Smooth muscle cell (in vitro differentiated cells): Measurements from ENCODE around the gene EVC2. TPM values are rescaled to one million over a fixed set of nuclear protein-coding genes. Genes with fewer than 3 reads are reported as not detected.

Source experiments
- DNase-seq: peaks from one replicate; lab custom pipeline; 2025; ENCODE audit not compliant: unreplicated experiment; lab: John Stamatoyannopoulos, UW
- H2AFZ ChIP-seq: fragments of 200-600 bp; sonication (generic); 2 replicates; pipeline ENCODE4 v1.6.0; 2016; ENCODE audit warnings: antibody characterized with exemption, low read depth, mild to moderate bottlenecking
- H3F3A ChIP-seq: fragments of 200-600 bp; sonication (generic); 2 replicates; pipeline ENCODE4 v1.6.0; 2017; ENCODE audit warnings: antibody characterized with exemption, low read depth
- H3K27ac ChIP-seq: fragments of 200-600 bp; sonication (generic); 2 replicates; pipeline ENCODE4 v1.5.1; 2016; ENCODE audit warnings: low read depth, mild to moderate bottlenecking
- H3K27me3 ChIP-seq: fragments of 200-600 bp; sonication (generic); 2 replicates; pipeline ENCODE4 v1.6.1; 2016; ENCODE audit warnings: low read depth, mild to moderate bottlenecking
- H3K36me3 ChIP-seq: fragments of 200-600 bp; sonication (generic); 2 replicates; pipeline ENCODE4 v1.5.1; 2016; ENCODE audit warnings: low read depth
- H3K4me1 ChIP-seq: fragments of 200-600 bp; sonication (generic); 2 replicates; pipeline ENCODE4 v1.5.1; 2016; ENCODE audit warnings: low read depth
- H3K4me2 ChIP-seq: fragments of 200-600 bp; sonication (generic); 2 replicates; pipeline ENCODE4 v1.6.0; 2016; ENCODE audit warnings: mild to moderate bottlenecking
- H3K4me3 ChIP-seq: fragments of 200-600 bp; sonication (generic); 2 replicates; pipeline ENCODE4 v1.5.1; 2016; ENCODE audit warnings: mild to moderate bottlenecking
- H3K79me2 ChIP-seq: fragments of 200-600 bp; sonication (generic); 2 replicates; pipeline ENCODE4 v1.6.0; 2016; ENCODE audit warnings: low read depth, mild to moderate bottlenecking
- H3K9ac ChIP-seq: fragments of 200-600 bp; sonication (generic); 2 replicates; pipeline ENCODE4 v1.6.0; 2016; ENCODE audit warnings: low read depth
- H3K9me3 ChIP-seq: fragments of 200-600 bp; sonication (generic); replicated peaks from 2 replicates; pipeline ENCODE4 v1.5.1; 2016; ENCODE audit warnings: low read depth
- H4K20me1 ChIP-seq: fragments of 200-600 bp; sonication (generic); 2 replicates; pipeline ENCODE4 v1.6.0; 2016; ENCODE audit warnings: low read depth
- WGBS: methylation state at CpG from one replicate; pipeline ENCODE4 v1.1.7; 2016; ENCODE audit warnings: low lambda C conversion rate; 5-methylcytosine and 5-hydroxymethylcytosine counted together
- polyA plus RNA-seq: library from polyadenylated mRNA; unstranded; fragments of >200 nt; fragmentation: Nextera tagmentation; extraction: Ambion mirVana; gene quantifications from 2 replicates; pipeline ENCODE4 v1.2.1, GENCODE V29; 2016
- total RNA-seq: library from RNA; depleted of rRNA; stranded (reverse); fragments of >200 nt; gene quantifications from 2 replicates; pipeline ENCODE4 v1.2.3, GENCODE V29; 2014
- TF ChIP-seq, protein P1 (sequence below): fragments of 200-600 bp; sonication (generic); IDR thresholded peaks from 2 replicates; pipeline ENCODE4 v1.5.1; 2017; ENCODE audit warnings: borderline replicate concordance, mild to moderate bottlenecking, antibody characterized with exemption; ENCODE audit not compliant: insufficient read depth, poor library complexity, severe bottlenecking

The EVC2 gene
- total and polyA plus RNA-seq, 2 experiments from 2014 or later = 6.9 to 7.9 TPM

GRCh38 chr4:5566526-5566925 is 141.8 kb downstream of the EVC2 start:
- H3K4me2 ChIP-seq = no peak overlapping the region
- H3K27ac ChIP-seq = no peak overlapping the region
- H3K79me2 ChIP-seq = no peaks in the 10 kb centered on the region
- H3K9me3 ChIP-seq = no peaks in the 10 kb centered on the region
- H2AFZ ChIP-seq = no peak overlapping the region
- WGBS = 97% methylated on average over 6 of the region's 6 CpGs
- H3F3A ChIP-seq = no peaks in the 10 kb centered on the region
- DNase-seq = no peak
- no peaks in the 10 kb centered on the region for H3K27me3 ChIP-seq
- H4K20me1 ChIP-seq = no peaks in the 10 kb centered on the region
- TF ChIP-seq, protein P1, sequence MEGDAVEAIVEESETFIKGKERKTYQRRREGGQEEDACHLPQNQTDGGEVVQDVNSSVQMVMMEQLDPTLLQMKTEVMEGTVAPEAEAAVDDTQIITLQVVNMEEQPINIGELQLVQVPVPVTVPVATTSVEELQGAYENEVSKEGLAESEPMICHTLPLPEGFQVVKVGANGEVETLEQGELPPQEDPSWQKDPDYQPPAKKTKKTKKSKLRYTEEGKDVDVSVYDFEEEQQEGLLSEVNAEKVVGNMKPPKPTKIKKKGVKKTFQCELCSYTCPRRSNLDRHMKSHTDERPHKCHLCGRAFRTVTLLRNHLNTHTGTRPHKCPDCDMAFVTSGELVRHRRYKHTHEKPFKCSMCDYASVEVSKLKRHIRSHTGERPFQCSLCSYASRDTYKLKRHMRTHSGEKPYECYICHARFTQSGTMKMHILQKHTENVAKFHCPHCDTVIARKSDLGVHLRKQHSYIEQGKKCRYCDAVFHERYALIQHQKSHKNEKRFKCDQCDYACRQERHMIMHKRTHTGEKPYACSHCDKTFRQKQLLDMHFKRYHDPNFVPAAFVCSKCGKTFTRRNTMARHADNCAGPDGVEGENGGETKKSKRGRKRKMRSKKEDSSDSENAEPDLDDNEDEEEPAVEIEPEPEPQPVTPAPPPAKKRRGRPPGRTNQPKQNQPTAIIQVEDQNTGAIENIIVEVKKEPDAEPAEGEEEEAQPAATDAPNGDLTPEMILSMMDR = no peak
- no peak overlapping the region for H3K4me3 ChIP-seq
- no peaks in the 10 kb centered on the region for H3K4me1 ChIP-seq
- H3K36me3 ChIP-seq = peaks cover 3% of the 10 kb centered on the region
- H3K9ac ChIP-seq = no peak overlapping the region

DNA sequence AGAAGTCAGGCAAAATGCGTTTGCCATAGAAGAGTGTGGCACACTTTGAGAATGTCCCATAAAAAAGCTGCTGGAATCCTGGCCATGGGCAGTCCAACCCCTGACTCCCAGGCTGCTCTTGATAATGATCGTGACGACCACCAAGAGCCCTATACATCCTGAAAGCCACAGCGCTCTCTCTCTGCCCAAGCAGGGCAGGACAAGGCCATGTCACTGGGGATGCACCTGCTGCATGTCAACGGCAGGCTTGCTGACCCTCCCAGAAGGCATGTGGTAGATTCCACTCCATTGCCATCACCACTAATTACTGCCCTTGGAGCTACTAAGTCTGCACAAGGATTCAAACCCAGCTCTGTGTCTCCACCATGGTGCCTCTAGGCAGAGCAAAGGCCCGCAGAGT is 144.5 kb downstream of the EVC2 start:
- no peak overlapping the region for H3K4me3 ChIP-seq
- 98% methylated on average over 6 of the region's 6 CpGs for WGBS

GRCh38 chr4:5562476-5562875 is 145.9 kb downstream of the EVC2 start:
- 95% methylated on average over 7 of the region's 7 CpGs for WGBS
- no peak for DNase-seq
- no peak overlapping the region for H3K4me2 ChIP-seq
- H2AFZ ChIP-seq = no peak overlapping the region
- H4K20me1 ChIP-seq = no peaks in the 10 kb centered on the region
- H3K79me2 ChIP-seq = no peaks in the 10 kb centered on the region
- peaks cover 7% of the 10 kb centered on the region for H3K36me3 ChIP-seq
- TF ChIP-seq, protein P1 = no peak
- no peak overlapping the region for H3K27ac ChIP-seq
- H3K4me3 ChIP-seq = no peak overlapping the region
- H3K4me1 ChIP-seq = no peaks in the 10 kb centered on the region
- H3K9me3 ChIP-seq = no peaks in the 10 kb centered on the region
- H3K9ac ChIP-seq = no peak overlapping the region
- no peaks in the 10 kb centered on the region for H3K27me3 ChIP-seq
- H3F3A ChIP-seq = no peaks in the 10 kb centered on the region

More for the DNA sequence above, 144.5 kb downstream of the EVC2 start:
- Histone ChIP-seq H3K4me2 (no peak overlapping the region), H3K4me1 (no peaks in the 10 kb centered on the region), H3K9me3 (no peaks in the 10 kb centered on the region), H2AFZ (no peak overlapping the region), H3F3A (no peaks in the 10 kb centered on the region), H3K27ac (no peak overlapping the region), H3K9ac (no peak overlapping the region), H3K79me2 (no peaks in the 10 kb centered on the region), H4K20me1 (no peaks in the 10 kb centered on the region), H3K27me3 (no peaks in the 10 kb centered on the region), H3K36me3 (peaks cover 7% of the 10 kb centered on the region)
- TF ChIP-seq, protein P1 = no peak
- DNase-seq = no peak

DNA sequence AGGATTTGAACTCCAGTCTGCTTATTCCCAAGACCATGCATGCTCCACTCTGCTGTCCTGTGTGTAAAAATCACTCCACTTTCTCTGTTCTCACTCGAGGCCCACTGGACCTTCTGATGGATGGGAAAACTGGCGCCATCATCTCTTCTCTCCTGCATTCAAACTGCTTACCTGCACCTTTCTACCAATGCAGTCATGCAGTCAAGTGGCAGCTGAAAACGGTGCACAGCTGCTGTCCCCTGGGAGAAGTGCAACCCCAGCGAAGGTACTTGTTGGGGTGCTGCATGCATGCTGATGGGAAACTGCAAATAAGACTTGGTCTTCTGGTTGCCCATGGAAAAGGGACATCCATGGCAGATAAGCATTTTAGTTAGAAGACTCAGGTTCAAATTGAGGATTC is 147.1 kb downstream of the EVC2 start:
- no peaks in the 10 kb centered on the region for H3K79me2 ChIP-seq
- H3K36me3 ChIP-seq = peaks cover 7% of the 10 kb centered on the region
- H3K27me3 ChIP-seq = no peaks in the 10 kb centered on the region
- H2AFZ ChIP-seq = no peak overlapping the region
- H3K4me3 ChIP-seq = no peak overlapping the region
- no peaks in the 10 kb centered on the region for H3K4me1 ChIP-seq
- H3F3A ChIP-seq = no peaks in the 10 kb centered on the region
- H3K4me2 ChIP-seq = no peak overlapping the region
- TF ChIP-seq, protein P1 = no peak
- 91% methylated on average over 4 of the region's 4 CpGs for WGBS
- H3K9ac ChIP-seq = no peak overlapping the region
- DNase-seq = no peak
- no peaks in the 10 kb centered on the region for H4K20me1 ChIP-seq
- no peak overlapping the region for H3K27ac ChIP-seq
- H3K9me3 ChIP-seq = no peaks in the 10 kb centered on the region
